Endodermal cell (in vitro differentiated cells): ENCODE data around the gene TIMM17A. TPM values are rescaled to one million over a fixed set of nuclear protein-coding genes. Genes with fewer than 3 reads are reported as not detected.

ENCODE experiments used
- DNase-seq: peaks from one replicate; pipeline ENCODE4 v3.0.0-alpha.2; 2017
- H3K27ac ChIP-seq: 2 replicates; pipeline ENCODE4 v1.5.1; 2013; ENCODE audit warnings: mild to moderate bottlenecking, low read depth, low read length, moderate library complexity
- H3K27me3 ChIP-seq: 2 replicates; pipeline ENCODE4 v1.6.1; 2013; ENCODE audit warnings: mild to moderate bottlenecking, low read length, moderate library complexity; ENCODE audit not compliant: insufficient read depth, control insufficient read depth, poor library complexity, severe bottlenecking
- H3K36me3 ChIP-seq: 2 replicates; pipeline ENCODE4 v1.7.0; 2013; ENCODE audit warnings: mild to moderate bottlenecking, low read length, moderate library complexity; ENCODE audit not compliant: control insufficient read depth, insufficient read depth
- H3K4me1 ChIP-seq: one replicate; pipeline ENCODE4 v1.7.0; 2013; ENCODE audit warnings: low read length; ENCODE audit not compliant: control insufficient read depth, insufficient read depth
- H3K4me3 ChIP-seq: 2 replicates; pipeline ENCODE4 v1.5.1; 2013; ENCODE audit warnings: mild to moderate bottlenecking, low read length, moderate library complexity
- H3K9ac ChIP-seq: 2 replicates; pipeline ENCODE4 v1.6.1; 2013; ENCODE audit warnings: mild to moderate bottlenecking, low read length, moderate library complexity; ENCODE audit not compliant: poor library complexity, severe bottlenecking; ENCODE audit errors: extremely low read depth
- H3K9me3 ChIP-seq: 2 replicates; pipeline ENCODE4 v1.6.1; 2013; ENCODE audit warnings: mild to moderate bottlenecking, low read length, moderate library complexity; ENCODE audit not compliant: control insufficient read depth
- H3K27ac Mint-ChIP-seq: 2 replicates; pipeline ENCODE4 v1.8.0; 2020; ENCODE audit warnings: mixed read lengths
- H3K27me3 Mint-ChIP-seq: 2 replicates; pipeline ENCODE4 v1.8.0; 2021; ENCODE audit warnings: mild to moderate bottlenecking, mixed read lengths; ENCODE audit not compliant: insufficient read depth
- H3K36me3 Mint-ChIP-seq: 2 replicates; pipeline ENCODE4 v1.8.0; 2020; ENCODE audit warnings: low read depth, mixed read lengths
- H3K4me1 Mint-ChIP-seq: 2 replicates; pipeline ENCODE4 v1.8.0; 2020; ENCODE audit warnings: mixed read lengths
- H3K4me3 Mint-ChIP-seq: 2 replicates; pipeline ENCODE4 v1.8.0; 2020; ENCODE audit warnings: mild to moderate bottlenecking, moderate library complexity, mixed read lengths
- H3K9me3 Mint-ChIP-seq: 2 replicates; pipeline ENCODE4 v1.8.0; 2020; ENCODE audit warnings: mild to moderate bottlenecking, mixed read lengths
- CTCF ChIP-seq: fragments of 200-600 bp; sonication (generic); conservative IDR thresholded peaks from 2 replicates; pipeline ENCODE4 v1.5.0; 2021; ENCODE audit warnings: antibody characterized with exemption, mild to moderate bottlenecking
- WGBS, 2 experiments: methylation state at CpG; one replicate each; pipeline versions ENCODE4 v1.1.5 to v1.1.7; 2013; ENCODE audit warnings: missing lambda C conversion rate in 2 of 2, mixed read lengths in 1 of 2; ENCODE audit not compliant: insufficient coverage in 1 of 2, insufficient read length in 1 of 2; 5-methylcytosine and 5-hydroxymethylcytosine counted together
- total RNA-seq, 2 donors: library from RNA; stranded (reverse); fragmentation: NEBNext Ultra II Directional in 1 of 2; extraction: Animal tissue kit (Norgen Biotek cat#: 25700) in 1 of 2; gene quantifications; 2 replicates in 1 of 2; 3 replicates in 1 of 2; pipeline ENCODE4 v1.2.1, GENCODE V29; 2021

TIMM17A gene
- total RNA-seq, 2 donors from 2014 or later = 41.7 to 47.4 TPM

DNA sequence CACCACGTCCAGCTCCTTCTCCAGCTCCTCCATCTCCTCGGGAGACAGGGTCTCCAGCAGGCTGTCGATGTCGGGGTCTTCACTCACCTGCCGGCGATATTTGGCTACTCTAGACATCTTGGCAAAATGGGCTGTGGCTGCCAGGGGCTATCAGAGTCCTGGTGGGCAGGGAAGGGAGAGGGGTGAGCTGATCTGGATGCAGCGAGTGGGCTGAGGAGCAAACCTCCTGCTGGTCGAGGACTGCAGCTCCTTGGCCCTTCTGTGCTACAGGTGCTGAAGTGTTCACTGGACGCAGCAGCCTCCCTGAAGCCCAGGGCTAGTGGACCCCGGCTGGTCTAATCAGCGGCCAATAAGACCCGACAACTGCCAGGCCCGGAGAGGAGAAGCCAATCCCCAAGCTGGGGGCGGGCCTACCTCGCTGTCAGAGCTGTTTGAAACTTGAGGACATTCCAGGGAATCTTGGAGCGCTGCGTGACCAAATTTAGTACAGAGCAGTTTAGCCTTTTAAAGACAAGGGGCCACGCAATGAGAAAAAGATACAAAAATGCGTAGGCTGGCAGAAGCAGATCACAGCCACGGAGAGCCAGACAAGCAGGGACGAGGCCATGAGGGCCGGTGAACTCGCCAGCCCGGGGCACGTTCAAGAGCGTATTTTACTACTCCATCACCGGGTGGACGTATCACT, 8.9 kb upstream of the TIMM17A start, which contains the start of gene LMOD1:
Gene LMOD1, minus strand, starts transcription at position 325 of the 685 bp plus-strand sequence. Its CDS starts 208 bp downstream, at position 117.
- Mint-ChIP-seq H3K27ac (no peak within 1 kb of the TSS), H3K36me3 (no peaks in the 10 kb centered on the region), H3K4me3 (peak within 1 kb of the TSS; percentile 50), H3K9me3 (no peaks in the 10 kb centered on the region), H3K4me1 (peaks cover 33% of the 10 kb centered on the region), H3K27me3 (peaks cover 36% of the 10 kb centered on the region)
- Histone ChIP-seq H3K36me3 (no peaks in the 10 kb centered on the region), H3K27ac (no peak within 1 kb of the TSS), H3K9me3 (no peaks in the 10 kb centered on the region), H3K4me1 (peaks cover 3% of the 10 kb centered on the region), H3K9ac (no peak within 1 kb of the TSS), H3K4me3 (peak within 1 kb of the TSS; percentile 76), H3K27me3 (peaks cover 25% of the 10 kb centered on the region)
- DNase-seq = peak; percentile 97
- TF ChIP-seq CTCF = peak; percentile 34
- 3 to 8% methylated on average over 21 to 28 of the region's 28 CpGs for WGBS, 2 experiments

DNA sequence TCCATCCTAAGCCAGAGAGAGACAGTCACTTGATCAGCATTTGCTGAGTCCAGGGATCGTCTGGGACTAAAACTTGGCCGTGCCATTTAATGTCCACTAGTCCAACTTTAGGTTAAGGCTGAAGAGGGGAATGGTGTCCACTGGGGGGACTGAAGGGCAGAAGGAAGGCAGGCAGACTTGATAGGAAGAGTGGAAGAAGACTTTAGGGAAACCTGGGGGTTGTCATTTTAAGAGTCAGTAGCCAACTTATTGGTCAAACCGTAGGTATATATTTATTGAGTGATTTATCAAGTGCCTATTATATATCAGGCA, 7.7 kb upstream of the TIMM17A start:
- no peak overlapping the region for H3K27ac Mint-ChIP-seq
- H3K27me3 ChIP-seq = peaks cover 25% of the 10 kb centered on the region
- H3K4me3 ChIP-seq = no peak overlapping the region
- H3K4me1 Mint-ChIP-seq = peaks cover 28% of the 10 kb centered on the region
- H3K27me3 Mint-ChIP-seq = peaks cover 36% of the 10 kb centered on the region
- H3K4me1 ChIP-seq = peaks cover 3% of the 10 kb centered on the region
- 74 to 81% methylated on average over 2 to 3 of the region's 3 CpGs for WGBS, 2 experiments
- H3K36me3 ChIP-seq = no peaks in the 10 kb centered on the region
- DNase-seq = no peak
- no peak overlapping the region for H3K4me3 Mint-ChIP-seq
- H3K9me3 ChIP-seq = no peaks in the 10 kb centered on the region
- peak; percentile 26 for TF ChIP-seq CTCF
- no peak overlapping the region for H3K27ac ChIP-seq
- no peaks in the 10 kb centered on the region for H3K9me3 Mint-ChIP-seq
- H3K36me3 Mint-ChIP-seq = no peaks in the 10 kb centered on the region
- no peak overlapping the region for H3K9ac ChIP-seq

GRCh38 chr1:201949491-201949890, 5.8 kb upstream of the TIMM17A start:
- H3K27ac Mint-ChIP-seq = no peak overlapping the region

More at GRCh38 chr1:201949491-201949890, 5.8 kb upstream of the TIMM17A start:
- H3K4me3 Mint-ChIP-seq = no peak overlapping the region
- Histone ChIP-seq H3K9me3 (no peaks in the 10 kb centered on the region), H3K27ac (no peak overlapping the region), H3K9ac (no peak overlapping the region), H3K4me3 (no peak overlapping the region), H3K4me1 (peaks cover 3% of the 10 kb centered on the region), H3K36me3 (no peaks in the 10 kb centered on the region), H3K27me3 (peaks cover 25% of the 10 kb centered on the region)
- no peak for DNase-seq
- H3K9me3 Mint-ChIP-seq = no peaks in the 10 kb centered on the region
- H3K27me3 Mint-ChIP-seq = peaks cover 36% of the 10 kb centered on the region
- TF ChIP-seq CTCF = no peak
- peaks cover 20% of the 10 kb centered on the region for H3K4me1 Mint-ChIP-seq
- H3K36me3 Mint-ChIP-seq = no peaks in the 10 kb centered on the region
